BLaER1 treated with 17β-estradiol and CSF1 and Interleukin-3, amounts not matched to agents 10 nM and 100 nM (cell line): ENCODE measurements around the gene FNDC3B.

Experiments used
- H3K27ac ChIP-seq, 11 experiments: shearing (Covaris generic); formaldehyde crosslinking; 2 replicates each; pipeline ENCODE4 v1.8.1; 2022
- H3K27me3 ChIP-seq, 11 experiments: shearing (Covaris generic); formaldehyde crosslinking; 2 replicates each; pipeline ENCODE4 v1.8.1; 2022
- H3K36me3 ChIP-seq, 11 experiments: shearing (Covaris generic); formaldehyde crosslinking; 2 replicates each; pipeline ENCODE4 v1.8.1; 2022
- H3K4me1 ChIP-seq, 10 experiments: shearing (Covaris generic); formaldehyde crosslinking; 2 replicates each; pipeline ENCODE4 v1.8.1; 2022
- H3K4me2 ChIP-seq, 11 experiments: shearing (Covaris generic); formaldehyde crosslinking; 2 replicates each; pipeline ENCODE4 v1.8.1; 2022
- H3K4me3 ChIP-seq, 10 experiments: shearing (Covaris generic); formaldehyde crosslinking; 2 replicates each; pipeline ENCODE4 v1.8.1; 2022
- H3K9ac ChIP-seq, 11 experiments: shearing (Covaris generic); formaldehyde crosslinking; 2 replicates each; pipeline ENCODE4 v1.8.1; 2022
- H3K9me3 ChIP-seq, 11 experiments: shearing (Covaris generic); formaldehyde crosslinking; replicated peaks in 1 of 11; 2 replicates each; pipeline ENCODE4 v1.8.1; 2022
- H4K20me1 ChIP-seq, 11 experiments: shearing (Covaris generic); formaldehyde crosslinking; 2 replicates each; pipeline ENCODE4 v1.8.1; 2022
- Cebpa-rat ChIP-seq, 11 experiments: shearing (Covaris generic); IDR thresholded peaks; 2 replicates each; pipeline ENCODE4 v1.8.1; 2022

Gene FNDC3B

DNA sequence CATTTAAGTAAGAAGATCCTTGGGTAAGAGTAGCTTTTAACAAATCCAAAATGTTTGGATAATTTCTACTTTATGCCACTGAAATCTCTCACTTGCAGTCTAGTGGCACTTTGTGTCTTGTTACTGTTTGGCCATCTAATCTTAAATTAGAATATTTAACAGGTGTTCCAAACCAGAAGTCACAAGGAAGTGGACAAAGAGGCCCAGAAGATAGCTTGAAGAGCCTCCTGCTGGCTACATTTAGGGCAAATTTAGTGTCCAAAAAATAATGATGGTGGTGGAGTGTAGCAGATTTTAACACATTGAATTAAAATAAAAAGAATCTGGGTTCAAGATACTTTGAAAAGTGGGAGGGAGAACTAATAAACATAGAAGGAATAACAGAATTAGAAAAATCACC lies 236.7 kb downstream of the FNDC3B start:
- no peak overlapping the region for H3K4me3 ChIP-seq
- TF ChIP-seq Cebpa-rat (IDR thresholded peaks at IDR 0.05), result no peak
- H4K20me1 ChIP-seq, result peaks cover 0 to 15% (median 0%) of the 10 kb centered on the region in 11 experiments; a peak in 5 of 22 replicates
- H3K27ac ChIP-seq, result no peak overlapping the region
- no peak overlapping the region for H3K9ac ChIP-seq
- no peaks in the 10 kb centered on the region for H3K9me3 ChIP-seq
- no peaks in the 10 kb centered on the region for H3K27me3 ChIP-seq
- H3K36me3 ChIP-seq, result peaks cover 0 to 91% (median 30%) of the 10 kb centered on the region in 11 experiments; a peak in 15 of 22 replicates
- peaks cover 0 to 6% (median 0%) of the 10 kb centered on the region in 10 experiments; a peak in 1 of 20 replicates for H3K4me1 ChIP-seq
- no peak overlapping the region for H3K4me2 ChIP-seq

DNA sequence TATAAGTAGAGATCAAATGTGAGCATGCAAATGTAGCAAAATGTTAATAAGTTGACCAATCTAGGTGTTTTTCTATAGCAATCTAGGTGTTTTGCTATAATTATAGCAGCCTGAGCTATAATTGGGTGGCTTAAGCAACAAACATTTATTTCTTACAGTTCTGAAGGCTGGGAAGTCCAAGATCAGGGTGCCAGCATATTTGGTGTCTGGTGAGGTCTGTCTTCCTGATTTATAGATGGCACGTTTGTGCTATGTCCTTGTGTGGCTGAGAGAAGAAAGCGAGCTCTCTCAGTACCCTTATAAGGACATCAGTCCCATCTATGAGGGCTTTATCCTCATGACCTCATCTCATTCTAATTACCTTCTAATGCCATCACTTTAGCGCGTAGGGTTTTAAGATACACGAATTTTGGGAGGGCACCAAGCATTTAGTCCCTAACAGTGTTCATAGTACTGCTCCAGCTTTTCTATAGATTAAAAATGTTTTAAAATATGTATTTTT lies 237.8 kb downstream of the FNDC3B start:
- no peak overlapping the region for H3K9ac ChIP-seq
- peaks cover 0 to 17% (median 0%) of the 10 kb centered on the region in 11 experiments; a peak in 5 of 22 replicates for H4K20me1 ChIP-seq
- H3K27ac ChIP-seq, result no peak overlapping the region
- no peaks in the 10 kb centered on the region for H3K9me3 ChIP-seq
- H3K27me3 ChIP-seq, result no peaks in the 10 kb centered on the region
- H3K4me2 ChIP-seq, result no peak overlapping the region
- TF ChIP-seq Cebpa-rat (IDR thresholded peaks at IDR 0.05), result no peak
- H3K4me1 ChIP-seq, result peaks cover 0 to 6% (median 0%) of the 10 kb centered on the region in 10 experiments; a peak in 1 of 20 replicates
- H3K4me3 ChIP-seq, result no peak overlapping the region
- peaks cover 0 to 91% (median 31%) of the 10 kb centered on the region in 11 experiments; a peak in 16 of 22 replicates for H3K36me3 ChIP-seq

- Histone ChIP-seq H3K4me2 (no peak overlapping the region), H3K9me3 (no peaks in the 10 kb centered on the region), H3K27ac (no peak overlapping the region), H3K9ac (no peak overlapping the region), H3K4me1 (peaks cover 0 to 10% (median 0%) of the 10 kb centered on the region in 10 experiments; a peak in 1 of 20 replicates), H3K27me3 (no peaks in the 10 kb centered on the region), H3K36me3 (peaks cover 5 to 88% (median 33%) of the 10 kb centered on the region in 11 experiments; a peak in 17 of 22 replicates), H3K4me3 (no peak overlapping the region), H4K20me1 (peaks cover 0 to 22% (median 0%) of the 10 kb centered on the region in 11 experiments; a peak in 5 of 22 replicates)
- TF ChIP-seq Cebpa-rat (IDR thresholded peaks at IDR 0.05), result no peak
Measured at GRCh38 chr3:172279191-172279640, 239.8 kb downstream of the FNDC3B start.

DNA sequence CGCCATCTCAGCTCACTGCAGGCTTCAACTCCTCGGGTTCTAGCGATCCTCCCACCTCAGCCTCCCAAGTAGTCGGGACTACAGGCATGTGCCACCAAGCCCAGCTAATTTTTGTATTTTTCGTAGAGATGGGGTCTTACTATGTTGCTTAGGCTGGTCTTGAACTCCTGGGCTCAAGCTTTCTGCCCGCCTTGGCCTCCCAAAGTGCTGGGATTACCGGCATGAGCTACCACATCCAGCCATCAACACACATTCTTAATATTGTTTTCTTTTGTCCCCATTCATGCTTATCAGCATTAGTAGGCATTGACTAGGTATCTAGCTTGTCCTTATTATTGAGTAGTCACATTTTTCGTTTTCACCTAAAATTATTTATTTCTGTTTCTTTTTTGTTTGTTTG lies 240.6 kb downstream of the FNDC3B start:
- Histone ChIP-seq H3K36me3 (peaks cover 5 to 88% (median 35%) of the 10 kb centered on the region in 11 experiments; a peak in 16 of 22 replicates), H3K4me1 (peaks cover 0 to 10% (median 0%) of the 10 kb centered on the region in 10 experiments; a peak in 1 of 20 replicates), H3K27ac (no peak overlapping the region), H3K9ac (no peak overlapping the region), H3K4me3 (no peak overlapping the region), H3K9me3 (no peaks in the 10 kb centered on the region), H4K20me1 (peaks cover 0 to 17% (median 0%) of the 10 kb centered on the region in 11 experiments; a peak in 5 of 22 replicates), H3K4me2 (no peak overlapping the region), H3K27me3 (no peaks in the 10 kb centered on the region)
- TF ChIP-seq Cebpa-rat (IDR thresholded peaks at IDR 0.05), result no peak

DNA sequence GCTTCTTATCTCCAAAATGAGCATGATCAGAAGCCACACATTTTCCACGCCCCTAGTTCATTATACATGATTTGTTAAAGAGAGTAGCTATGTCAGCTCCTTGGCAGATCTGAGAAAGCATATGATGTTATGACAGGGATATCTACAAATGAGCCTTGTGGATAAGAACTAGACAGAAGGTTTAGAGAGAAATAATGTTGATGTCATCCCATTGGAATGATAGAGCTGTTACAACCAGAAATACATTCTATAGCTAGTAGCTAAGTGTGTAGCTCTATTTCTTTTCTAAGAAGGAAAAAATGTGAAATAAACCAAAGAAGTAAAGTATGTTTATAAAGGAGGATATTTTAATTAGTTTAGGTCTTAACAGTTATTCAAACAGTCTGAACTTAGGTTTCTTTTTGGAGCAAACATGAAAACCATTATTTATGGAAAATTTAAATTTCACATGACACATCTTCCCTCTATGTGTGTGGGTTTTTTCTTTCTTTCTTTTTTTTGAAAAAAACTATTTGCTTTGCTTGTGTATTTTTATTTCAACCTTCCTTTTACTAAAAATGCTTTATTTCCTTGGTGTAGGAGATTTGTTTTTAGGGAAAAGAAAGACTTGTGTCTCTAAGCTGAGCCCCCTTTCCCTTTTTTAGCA lies 241.2 kb downstream of the FNDC3B start:
- no peak overlapping the region for H3K4me3 ChIP-seq
- H4K20me1 ChIP-seq, result peaks cover 0 to 18% (median 0%) of the 10 kb centered on the region in 11 experiments; a peak in 5 of 22 replicates

GRCh38 chr3:172281884-172282283 lies 242.5 kb downstream of the FNDC3B start:
- Histone ChIP-seq H3K9ac (no peak overlapping the region), H3K4me1 (peaks cover 0 to 10% (median 0%) of the 10 kb centered on the region in 10 experiments; a peak in 1 of 20 replicates), H3K4me3 (no peak overlapping the region), H4K20me1 (peaks cover 0 to 20% (median 0%) of the 10 kb centered on the region in 11 experiments; a peak in 5 of 22 replicates), H3K36me3 (peaks cover 11 to 88% (median 50%) of the 10 kb centered on the region in 11 experiments), H3K9me3 (no peaks in the 10 kb centered on the region), H3K27ac (no peak overlapping the region), H3K4me2 (no peak overlapping the region), H3K27me3 (no peaks in the 10 kb centered on the region)
- no peak for TF ChIP-seq Cebpa-rat (IDR thresholded peaks at IDR 0.05)

More for the DNA sequence above, 241.2 kb downstream of the FNDC3B start:
- no peak for TF ChIP-seq Cebpa-rat (IDR thresholded peaks at IDR 0.05)
- no peaks in the 10 kb centered on the region for H3K27me3 ChIP-seq
- no peak overlapping the region for H3K4me2 ChIP-seq
- no peaks in the 10 kb centered on the region for H3K9me3 ChIP-seq
- H3K9ac ChIP-seq, result no peak overlapping the region
- no peak overlapping the region for H3K27ac ChIP-seq
- H3K36me3 ChIP-seq, result peaks cover 5 to 88% (median 39%) of the 10 kb centered on the region in 11 experiments; a peak in 16 of 22 replicates
- H3K4me1 ChIP-seq, result peaks cover 0 to 10% (median 0%) of the 10 kb centered on the region in 10 experiments; a peak in 1 of 20 replicates

GRCh38 chr3:172282850-172283249 lies 243.5 kb downstream of the FNDC3B start:
- Histone ChIP-seq H3K9me3 (no peaks in the 10 kb centered on the region), H3K27me3 (no peaks in the 10 kb centered on the region), H3K4me2 (no peak overlapping the region), H3K4me3 (no peak overlapping the region), H3K9ac (no peak overlapping the region), H3K4me1 (peaks cover 0 to 10% (median 0%) of the 10 kb centered on the region in 10 experiments; a peak in 1 of 20 replicates), H3K36me3 (peaks cover 19 to 88% (median 50%) of the 10 kb centered on the region in 11 experiments), H4K20me1 (peaks cover 0 to 28% (median 0%) of the 10 kb centered on the region in 11 experiments; a peak in 5 of 22 replicates), H3K27ac (no peak overlapping the region)
- TF ChIP-seq Cebpa-rat (IDR thresholded peaks at IDR 0.05), result no peak

GRCh38 chr3:172283841-172284357 lies 244.5 kb downstream of the FNDC3B start:
- Histone ChIP-seq H3K36me3 (peaks cover 30 to 92% (median 55%) of the 10 kb centered on the region in 11 experiments), H3K9me3 (no peaks in the 10 kb centered on the region), H3K4me2 (no peak overlapping the region), H3K4me3 (no peak overlapping the region), H3K9ac (no peak overlapping the region), H3K27me3 (no peaks in the 10 kb centered on the region), H3K4me1 (peaks cover 0 to 10% (median 0%) of the 10 kb centered on the region in 10 experiments; a peak in 2 of 20 replicates), H4K20me1 (peaks cover 0 to 37% (median 0%) of the 10 kb centered on the region in 11 experiments; a peak in 5 of 22 replicates), H3K27ac (no peak overlapping the region)
- no peak for TF ChIP-seq Cebpa-rat (IDR thresholded peaks at IDR 0.05)

DNA sequence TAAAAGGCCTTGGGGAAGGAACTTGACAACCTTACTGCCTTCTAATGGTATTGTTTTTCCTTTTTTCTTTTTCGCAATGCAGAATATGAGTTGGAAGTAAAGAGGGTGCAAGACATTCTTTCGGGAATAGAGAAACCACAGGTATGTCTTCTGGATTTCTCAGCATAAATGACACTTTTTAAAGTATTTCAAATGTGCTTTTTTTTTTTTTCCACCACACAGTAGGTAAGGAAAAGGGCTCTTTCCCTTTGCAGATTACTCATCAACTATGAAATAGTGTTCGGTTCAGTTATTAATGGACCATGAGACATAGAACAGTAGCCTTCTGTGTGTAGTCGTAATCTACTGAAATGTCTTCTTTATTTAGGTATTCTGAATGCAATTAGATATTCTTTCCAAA lies 246.5 kb downstream of the FNDC3B start:
- Histone ChIP-seq H3K4me2 (no peak overlapping the region), H3K9ac (no peak overlapping the region)

More for the DNA sequence above, 246.5 kb downstream of the FNDC3B start:
- H3K36me3 ChIP-seq, result peaks cover 37 to 96% (median 74%) of the 10 kb centered on the region in 11 experiments
- H3K9me3 ChIP-seq, result no peaks in the 10 kb centered on the region
- H3K27ac ChIP-seq, result no peak overlapping the region
- H3K4me1 ChIP-seq, result peaks cover 0 to 14% (median 0%) of the 10 kb centered on the region in 10 experiments; a peak in 2 of 20 replicates
- no peak for TF ChIP-seq Cebpa-rat (IDR thresholded peaks at IDR 0.05)
- H4K20me1 ChIP-seq, result peaks cover 0 to 43% (median 0%) of the 10 kb centered on the region in 11 experiments; a peak in 5 of 22 replicates
- no peak overlapping the region for H3K4me3 ChIP-seq
- no peaks in the 10 kb centered on the region for H3K27me3 ChIP-seq
